Hepatocyte (in vitro differentiated cells): ENCODE results near the gene ANAPC16.

Experiments used
- EZH2phosphoT487 ChIP-seq: fragments of 200-600 bp; sonication (generic); IDR thresholded peaks from one replicate; pipeline ENCODE4 v1.6.1; 2018; ENCODE audit warnings: antibody characterized with exemption, mild to moderate bottlenecking, low read depth, moderate library complexity; ENCODE audit not compliant: unreplicated experiment, severe bottlenecking
- TF ChIP-seq, protein P1 (sequence below): fragments of 200-600 bp; sonication (generic); IDR thresholded peaks from 2 replicates; pipeline ENCODE4 v1.5.1; 2016; ENCODE audit warnings: antibody characterized with exemption, mild to moderate bottlenecking; ENCODE audit not compliant: poor library complexity

DNA sequence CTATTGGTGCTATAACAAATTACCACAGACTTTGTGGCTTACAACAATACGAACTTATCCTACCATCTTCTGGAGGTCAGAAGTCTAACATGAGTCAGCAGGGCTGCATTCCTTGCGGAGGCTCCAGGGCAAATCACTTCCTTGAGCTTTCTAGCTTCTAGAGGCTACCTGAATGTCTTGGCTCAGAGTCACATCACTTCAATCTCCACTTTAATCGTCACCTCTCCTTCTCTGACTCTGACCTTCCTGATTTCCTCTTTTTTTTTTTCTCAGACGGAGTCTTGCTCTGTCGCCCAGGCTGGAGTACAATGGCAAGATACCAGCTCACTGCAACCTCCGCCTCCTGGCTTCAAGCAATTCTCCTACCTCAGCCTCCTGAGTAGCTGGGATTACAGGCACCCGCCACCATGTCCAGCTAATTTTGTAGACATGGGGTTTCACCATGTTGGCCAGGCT lies 44.6 kb upstream of the ANAPC16 start:
- TF ChIP-seq EZH2phosphoT487 = no peak
- TF ChIP-seq, protein P1, sequence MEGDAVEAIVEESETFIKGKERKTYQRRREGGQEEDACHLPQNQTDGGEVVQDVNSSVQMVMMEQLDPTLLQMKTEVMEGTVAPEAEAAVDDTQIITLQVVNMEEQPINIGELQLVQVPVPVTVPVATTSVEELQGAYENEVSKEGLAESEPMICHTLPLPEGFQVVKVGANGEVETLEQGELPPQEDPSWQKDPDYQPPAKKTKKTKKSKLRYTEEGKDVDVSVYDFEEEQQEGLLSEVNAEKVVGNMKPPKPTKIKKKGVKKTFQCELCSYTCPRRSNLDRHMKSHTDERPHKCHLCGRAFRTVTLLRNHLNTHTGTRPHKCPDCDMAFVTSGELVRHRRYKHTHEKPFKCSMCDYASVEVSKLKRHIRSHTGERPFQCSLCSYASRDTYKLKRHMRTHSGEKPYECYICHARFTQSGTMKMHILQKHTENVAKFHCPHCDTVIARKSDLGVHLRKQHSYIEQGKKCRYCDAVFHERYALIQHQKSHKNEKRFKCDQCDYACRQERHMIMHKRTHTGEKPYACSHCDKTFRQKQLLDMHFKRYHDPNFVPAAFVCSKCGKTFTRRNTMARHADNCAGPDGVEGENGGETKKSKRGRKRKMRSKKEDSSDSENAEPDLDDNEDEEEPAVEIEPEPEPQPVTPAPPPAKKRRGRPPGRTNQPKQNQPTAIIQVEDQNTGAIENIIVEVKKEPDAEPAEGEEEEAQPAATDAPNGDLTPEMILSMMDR = no peak
